Keratinocyte (primary cell): Measurements from ENCODE around the gene PAPSS2. TPM values are rescaled to one million over a fixed set of nuclear protein-coding genes. Genes with fewer than 3 reads are reported as not detected.

Experiments
- DNase-seq: peaks from one replicate; pipeline ENCODE4 v3.0.0-alpha.2; 2011; ENCODE audit warnings: low read depth, missing footprints, low spot score
- FAIRE-seq: peaks from 2 replicates; lab custom pipeline; 2011; peaks lifted over from hg19 to GRCh38; lab: Jason Lieb, UNC
- H2AFZ ChIP-seq: 2 replicates; pipeline ENCODE4 v1.6.0; 2012; ENCODE audit warnings: low read length, control low read depth, inconsistent platforms; ENCODE audit not compliant: control insufficient read depth
- H3K27ac ChIP-seq: 2 replicates; pipeline ENCODE4 v1.5.1; 2011; ENCODE audit warnings: low read length; ENCODE audit not compliant: control insufficient read depth, insufficient read depth
- H3K27me3 ChIP-seq: 3 replicates; pipeline ENCODE4 v1.6.0; 2011; ENCODE audit warnings: low read length; ENCODE audit not compliant: control insufficient read depth, insufficient read depth; ENCODE audit errors: extremely low read depth
- H3K36me3 ChIP-seq, 2 experiments: 2 replicates in 1 of 2; 3 replicates in 1 of 2; pipeline ENCODE4 v1.5.1; 2011; ENCODE audit warnings: low read length in 2 of 2, mild to moderate bottlenecking in 1 of 2; ENCODE audit not compliant: control insufficient read depth in 2 of 2, insufficient read depth in 2 of 2; ENCODE audit errors: extremely low read depth in 1 of 2
- H3K4me1 ChIP-seq: 3 replicates; pipeline ENCODE4 v1.5.1; 2011; ENCODE audit warnings: low read length; ENCODE audit not compliant: control insufficient read depth, insufficient read depth; ENCODE audit errors: extremely low read depth
- H3K4me2 ChIP-seq: 3 replicates; pipeline ENCODE4 v1.6.0; 2011; ENCODE audit warnings: low read depth, low read length; ENCODE audit not compliant: control insufficient read depth, insufficient read depth; ENCODE audit errors: extremely low read depth
- H3K4me3 ChIP-seq, 3 experiments: fragments of 200-600 bp in 1 of 3; sonication (generic) in 1 of 3; 2 replicates in 2 of 3; 3 replicates in 1 of 3; pipeline ENCODE4 v1.5.1; 2011 to 2016; ENCODE audit warnings: low read length in 3 of 3, mild to moderate bottlenecking in 3 of 3, control low read depth in 2 of 3, inconsistent platforms in 1 of 3, low read depth in 1 of 3, mixed read lengths in 1 of 3, mixed run types in 1 of 3, moderate library complexity in 1 of 3; ENCODE audit not compliant: control insufficient read depth in 2 of 3, insufficient read depth in 2 of 3; ENCODE audit errors: extremely low read depth in 1 of 3
- H3K79me2 ChIP-seq: 2 replicates; pipeline ENCODE4 v1.6.0; 2012; ENCODE audit warnings: low read length; ENCODE audit not compliant: control insufficient read depth, insufficient read depth
- H3K9ac ChIP-seq: 3 replicates; pipeline ENCODE4 v1.6.0; 2011; ENCODE audit warnings: low read length; ENCODE audit not compliant: control insufficient read depth, insufficient read depth; ENCODE audit errors: extremely low read depth
- H3K9me1 ChIP-seq: 3 replicates; pipeline ENCODE4 v1.6.0; 2011; ENCODE audit warnings: low read length; ENCODE audit not compliant: control insufficient read depth, insufficient read depth; ENCODE audit errors: extremely low read depth
- H3K9me3 ChIP-seq: 2 replicates; pipeline ENCODE4 v1.5.1; 2012; ENCODE audit warnings: low read depth, low read length; ENCODE audit not compliant: control insufficient read depth
- H4K20me1 ChIP-seq: 3 replicates; pipeline ENCODE4 v1.6.0; 2011; ENCODE audit warnings: low read length; ENCODE audit not compliant: control insufficient read depth, insufficient read depth; ENCODE audit errors: extremely low read depth
- CTCF ChIP-seq, 3 experiments: IDR thresholded peaks in 1 of 3; conservative IDR thresholded peaks in 1 of 3; optimal IDR thresholded peaks in 1 of 3; 2 replicates in 2 of 3; 3 replicates in 1 of 3; pipeline versions ENCODE3 to v1.5.1; 2011; ENCODE audit warnings: low read length in 3 of 3, mild to moderate bottlenecking in 3 of 3, moderate library complexity in 2 of 3, control low read depth in 1 of 3, inconsistent platforms in 1 of 3; ENCODE audit not compliant: insufficient read depth in 2 of 3; ENCODE audit errors: extremely low read depth in 1 of 3
- EZH2 ChIP-seq: IDR thresholded peaks from one replicate; pipeline ENCODE4 v1.6.1; 2012; ENCODE audit warnings: inconsistent platforms, mild to moderate bottlenecking, low read length, moderate library complexity
- dilution Hi-C: fragments of 300-500 bp; cut with MboI; formaldehyde crosslinking; loops from one replicate; pipeline ENCODE4 v1.7.0; 2020; ENCODE audit warnings: low sequenced_read_pairs; ENCODE audit not compliant: extremely low pct_ligation_motif_present
- polyA plus RNA-seq, 5 experiments: library from polyadenylated mRNA; depleted of rRNA in 3 of 5; stranded (reverse) in 3 of 5; stranded (forward) in 1 of 5; unstranded in 1 of 5; fragments of >200 nt; gene quantifications; 1 replicate in 1 of 5; 2 replicates in 3 of 5; 3 replicates in 1 of 5; pipeline versions ENCODE4 v1.2.1 to v1.2.3, GENCODE V29; 2011 to 2012; ENCODE audit warnings: missing spikeins in 2 of 5, low read depth in 1 of 5, low replicate concordance in 1 of 5

Gene PAPSS2
- polyA plus RNA-seq, 1 donor (not counting 4 experiments of a cell fraction or from before 2014, with no cell fraction given) = 1.1 TPM

GRCh38 chr10:87695074-87695473 lies 35.4 kb downstream of the PAPSS2 start:
- no peak for FAIRE-seq
- TF ChIP-seq EZH2 = no peak
- TF ChIP-seq CTCF (optimal IDR thresholded peaks at IDR 0.05 in 1 of 3, IDR thresholded peaks at IDR 0.05 in 1 of 3, conservative IDR thresholded peaks at IDR 0.05 in 1 of 3; ENCODE audit: extremely low read depth in 1 of 3, insufficient read depth in 2 of 3, low read length in 3 of 3) = no peak
- Histone ChIP-seq H3K9me1 (no peaks in the 10 kb centered on the region), H3K4me2 (no peak overlapping the region), H3K27me3 (peaks cover 9% of the 10 kb centered on the region), H3K79me2 (no peaks in the 10 kb centered on the region), H3K4me3 (no peak overlapping the region), H3K9ac (no peak overlapping the region), H3K36me3 (no peaks in the 10 kb centered on the region), H3K27ac (no peak overlapping the region), H2AFZ (no peak overlapping the region), H3K9me3 (no peaks in the 10 kb centered on the region), H3K4me1 (peaks cover 11% of the 10 kb centered on the region), H4K20me1 (no peaks in the 10 kb centered on the region)
- dilution Hi-C loops = no loop called here
- DNase-seq = no peak

GRCh38 chr10:87696922-87697745 lies 37.5 kb downstream of the PAPSS2 start:
- Histone ChIP-seq H3K9ac (no peak overlapping the region), H3K9me3 (no peaks in the 10 kb centered on the region), H3K9me1 (no peaks in the 10 kb centered on the region), H3K4me1 (peaks cover 6% of the 10 kb centered on the region), H3K4me2 (no peak overlapping the region), H3K27me3 (peaks cover 9% of the 10 kb centered on the region), H2AFZ (no peak overlapping the region), H4K20me1 (no peaks in the 10 kb centered on the region), H3K4me3 (no peak overlapping the region), H3K36me3 (no peaks in the 10 kb centered on the region), H3K79me2 (no peaks in the 10 kb centered on the region), H3K27ac (no peak overlapping the region)
- dilution Hi-C loops = no loop called here
- FAIRE-seq = no peak
- DNase-seq = no peak
- no peak for TF ChIP-seq CTCF (optimal IDR thresholded peaks at IDR 0.05 in 1 of 3, IDR thresholded peaks at IDR 0.05 in 1 of 3, conservative IDR thresholded peaks at IDR 0.05 in 1 of 3; ENCODE audit: extremely low read depth in 1 of 3, insufficient read depth in 2 of 3, low read length in 3 of 3)
- no peak for TF ChIP-seq EZH2
